Skeletal muscle tissue (tissue), 4 donors: ENCODE data around the gene IRS1. TPM values are rescaled to one million over a fixed set of nuclear protein-coding genes. Genes with fewer than 3 reads are reported as not detected.

ENCODE experiments used
- H3K27ac ChIP-seq: one replicate; pipeline ENCODE4 v1.7.0; 2013; ENCODE audit warnings: mild to moderate bottlenecking, low read depth, low read length, inconsistent platforms
- H3K27me3 ChIP-seq, 3 donors: one replicate each; pipeline ENCODE4 v1.7.0; 2013; ENCODE audit warnings: low read length in 3 of 3; ENCODE audit not compliant: control insufficient read depth in 3 of 3, insufficient read depth in 3 of 3
- H3K36me3 ChIP-seq, 3 donors: one replicate each; pipeline ENCODE4 v1.7.0; 2013; ENCODE audit warnings: low read length in 3 of 3; ENCODE audit not compliant: control insufficient read depth in 3 of 3, insufficient read depth in 3 of 3
- H3K4me1 ChIP-seq, 3 donors: one replicate each; pipeline ENCODE4 v1.7.0; 2013; ENCODE audit warnings: low read length in 3 of 3, mild to moderate bottlenecking in 3 of 3; ENCODE audit not compliant: control insufficient read depth in 3 of 3, insufficient read depth in 3 of 3
- H3K4me3 ChIP-seq, 3 donors: one replicate each; pipeline ENCODE4 v1.7.0; 2013; ENCODE audit warnings: low read length in 3 of 3
- H3K9ac ChIP-seq, 3 donors: one replicate each; pipeline ENCODE4 v1.7.0; 2013; ENCODE audit warnings: low read length in 3 of 3, mild to moderate bottlenecking in 3 of 3, moderate library complexity in 2 of 3, low read depth in 1 of 3
- H3K9me3 ChIP-seq, 3 donors: one replicate each; pipeline ENCODE4 v1.7.0; 2013; ENCODE audit warnings: low read length in 3 of 3; ENCODE audit not compliant: control insufficient read depth in 3 of 3
- total RNA-seq: library from RNA; depleted of rRNA; stranded (reverse); fragments of >200 nt; gene quantifications from one replicate; pipeline ENCODE4 v1.2.3, GENCODE V29; 2014
- donor health status: Osteomylitis.

IRS1 gene
- total RNA-seq, 1 donor from 2014 or later, result 13.0 TPM

DNA sequence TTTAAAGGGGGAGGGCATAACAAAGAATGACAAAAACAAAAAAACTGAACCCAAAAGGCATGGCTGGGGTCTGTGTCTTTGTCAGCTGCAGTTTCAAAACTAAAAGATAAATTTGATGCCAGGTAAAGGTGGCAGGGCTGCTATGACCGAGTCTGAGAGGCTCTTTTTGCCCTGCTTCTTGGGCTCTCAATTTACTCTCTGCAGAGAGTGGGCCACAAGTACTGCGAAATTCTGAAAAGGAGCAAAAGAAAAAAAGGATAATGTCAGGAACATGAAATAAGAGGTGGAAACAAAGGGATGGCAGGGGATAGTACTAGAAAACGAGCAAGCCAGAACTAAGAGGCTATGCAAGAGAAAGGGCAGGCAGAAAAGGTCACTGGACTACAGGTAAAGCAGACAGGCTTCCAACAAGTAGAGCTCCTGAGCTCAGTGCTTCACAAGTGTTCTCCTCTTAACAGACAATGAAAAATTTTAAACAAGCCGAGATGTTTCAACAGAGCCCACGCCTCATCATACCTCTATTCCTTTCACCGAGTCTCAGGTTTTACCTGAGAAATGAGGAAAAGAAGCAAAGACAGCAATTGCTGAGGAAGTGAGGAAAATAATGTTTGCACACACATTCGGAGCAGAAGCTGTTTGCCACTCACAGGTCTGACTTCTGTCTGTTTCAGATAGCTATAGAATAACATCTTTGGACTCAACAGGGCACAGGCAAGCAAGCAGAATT, 7.3 kb downstream of the IRS1 start:
- H3K27ac ChIP-seq, result peak overlapping the region; percentile 89
- peak overlapping the region; percentile 86 to 92 (median 92) for H3K9ac ChIP-seq
- H3K36me3 ChIP-seq, result peaks cover 7 to 16% (median 12%) of the 10 kb centered on the region in 3 donors
- no peaks in the 10 kb centered on the region for H3K9me3 ChIP-seq
- no peaks in the 10 kb centered on the region for H3K27me3 ChIP-seq
- peaks cover 46 to 63% (median 56%) of the 10 kb centered on the region in 3 donors for H3K4me1 ChIP-seq
- H3K4me3 ChIP-seq, result peak overlapping the region; percentile 57 to 74 (median 73)

DNA sequence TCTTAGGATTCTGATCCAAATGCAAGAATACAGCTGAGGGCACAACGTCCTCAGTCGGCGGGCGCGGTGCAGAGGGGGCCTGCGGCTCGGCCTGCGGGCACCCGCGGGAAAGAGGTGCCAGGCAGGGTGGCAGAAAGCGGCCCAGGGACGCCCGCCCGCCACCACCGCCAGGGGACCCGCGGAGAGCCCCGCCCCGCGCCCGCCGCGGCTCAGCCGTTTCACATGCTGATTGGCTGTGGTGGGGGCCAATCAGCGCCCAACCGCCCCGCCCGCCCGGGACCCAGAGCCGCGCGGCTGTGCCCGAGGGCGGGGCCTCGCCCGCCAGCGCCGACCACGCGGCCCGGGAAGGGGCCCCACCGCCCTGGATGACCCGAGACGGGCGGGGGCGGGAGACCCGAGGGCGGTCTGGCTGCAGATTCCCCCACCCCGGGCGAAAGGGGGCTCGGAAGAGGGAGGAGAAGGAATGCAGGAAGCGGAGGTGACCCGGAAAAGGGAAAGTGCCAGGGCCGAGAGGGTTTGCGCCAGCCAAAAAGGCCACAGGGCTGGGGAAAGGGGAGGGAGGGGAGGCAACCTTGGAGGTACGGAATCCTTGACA, 8.0 kb downstream of the IRS1 start:
- Histone ChIP-seq H3K9ac (peak overlapping the region; percentile 86 to 92 (median 92)), H3K4me3 (peak overlapping the region; percentile 73 to 79 (median 79)), H3K9me3 (no peaks in the 10 kb centered on the region), H3K4me1 (peaks cover 39 to 55% (median 49%) of the 10 kb centered on the region in 3 donors), H3K27ac (peak overlapping the region; percentile 89), H3K27me3 (no peaks in the 10 kb centered on the region), H3K36me3 (peaks cover 3 to 9% (median 8%) of the 10 kb centered on the region in 3 donors)

DNA sequence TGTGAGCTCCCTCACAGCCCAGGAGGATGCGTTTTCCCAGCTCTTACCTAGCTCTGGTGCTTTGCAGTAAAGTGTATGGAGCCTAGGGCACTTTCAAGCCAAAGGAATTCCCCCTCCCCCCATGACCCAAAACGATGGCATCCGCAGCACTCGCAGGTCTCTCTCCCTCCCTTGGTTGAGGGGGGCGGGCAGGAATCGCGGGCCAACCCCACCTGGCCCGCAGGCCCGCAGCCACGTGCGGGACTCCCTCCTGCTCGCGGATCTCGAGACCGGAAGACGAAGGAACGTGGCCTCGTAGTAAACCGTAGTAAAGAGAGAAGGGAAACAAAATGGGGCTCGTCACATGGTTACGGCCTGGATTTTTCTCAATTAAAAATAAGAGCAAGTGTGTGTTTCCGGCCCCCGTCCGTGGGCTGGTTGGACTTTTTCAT, 8.5 kb downstream of the IRS1 start:
- Histone ChIP-seq H3K4me1 (peaks cover 34 to 53% (median 44%) of the 10 kb centered on the region in 3 donors), H3K9ac (peak overlapping the region; percentile 74 to 83 (median 79)), H3K9me3 (no peaks in the 10 kb centered on the region), H3K4me3 (peak overlapping the region; percentile 73 to 79 (median 79)), H3K36me3 (peaks cover 0 to 4% (median 3%) of the 10 kb centered on the region in 3 donors), H3K27ac (peak overlapping the region; percentile 89), H3K27me3 (no peaks in the 10 kb centered on the region)

DNA sequence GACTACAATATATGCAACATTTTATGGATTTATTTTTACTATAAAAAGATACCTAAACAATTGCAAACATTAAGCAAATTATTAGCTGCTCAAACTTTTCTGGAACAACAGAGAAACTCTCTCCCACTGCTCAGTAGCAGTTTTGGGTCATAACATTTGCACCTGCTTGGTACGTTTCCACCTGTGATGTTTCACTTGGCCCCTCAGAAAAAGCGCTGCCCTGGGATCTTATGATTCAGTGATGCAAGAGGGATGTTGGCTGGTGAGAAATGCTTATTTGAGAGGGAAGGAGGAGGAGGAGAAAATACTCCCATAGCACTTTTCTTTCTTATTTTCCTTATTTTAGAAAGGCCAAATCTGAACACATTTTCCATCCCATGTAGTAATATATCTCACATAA, 9.2 kb downstream of the IRS1 start:
- peak overlapping the region; percentile 73 to 79 (median 79) for H3K4me3 ChIP-seq
- no peaks in the 10 kb centered on the region for H3K27me3 ChIP-seq
- no peaks in the 10 kb centered on the region for H3K9me3 ChIP-seq
- peak overlapping the region; percentile 89 for H3K27ac ChIP-seq
- peaks cover 0 to 3% (median under 1%) of the 10 kb centered on the region in 3 donors for H3K36me3 ChIP-seq
- H3K4me1 ChIP-seq, result peaks cover 27 to 47% (median 37%) of the 10 kb centered on the region in 3 donors
- H3K9ac ChIP-seq, result peak overlapping the region; percentile 74 to 83 (median 79)

DNA sequence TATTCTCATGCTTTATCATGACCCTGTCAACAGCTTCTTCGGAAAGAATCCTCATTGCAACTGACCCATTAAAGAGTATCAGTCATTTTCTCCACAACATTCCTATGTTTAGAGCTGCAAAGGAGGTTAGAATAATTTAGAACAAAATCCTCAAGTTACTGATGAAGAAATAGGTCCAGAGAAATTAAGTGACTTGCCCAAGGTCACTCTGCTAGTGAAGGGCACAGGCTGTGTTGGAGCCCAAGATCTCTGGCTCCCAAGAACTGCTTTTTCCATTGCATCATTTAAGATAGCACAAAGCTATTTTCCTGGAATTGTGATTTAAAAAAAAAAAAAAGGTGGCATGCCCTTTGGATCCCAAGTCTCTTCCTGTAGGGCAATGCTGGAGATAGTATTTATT, 9.6 kb downstream of the IRS1 start:
- H3K4me1 ChIP-seq, result peaks cover 24 to 43% (median 34%) of the 10 kb centered on the region in 3 donors
- H3K36me3 ChIP-seq, result no peaks in the 10 kb centered on the region
- H3K4me3 ChIP-seq, result no peak overlapping the region
- H3K9ac ChIP-seq, result peak overlapping the region in 1 of 3 donors; percentile 37
- H3K27me3 ChIP-seq, result no peaks in the 10 kb centered on the region
- peak overlapping the region; percentile 49 for H3K27ac ChIP-seq
- H3K9me3 ChIP-seq, result no peaks in the 10 kb centered on the region

DNA sequence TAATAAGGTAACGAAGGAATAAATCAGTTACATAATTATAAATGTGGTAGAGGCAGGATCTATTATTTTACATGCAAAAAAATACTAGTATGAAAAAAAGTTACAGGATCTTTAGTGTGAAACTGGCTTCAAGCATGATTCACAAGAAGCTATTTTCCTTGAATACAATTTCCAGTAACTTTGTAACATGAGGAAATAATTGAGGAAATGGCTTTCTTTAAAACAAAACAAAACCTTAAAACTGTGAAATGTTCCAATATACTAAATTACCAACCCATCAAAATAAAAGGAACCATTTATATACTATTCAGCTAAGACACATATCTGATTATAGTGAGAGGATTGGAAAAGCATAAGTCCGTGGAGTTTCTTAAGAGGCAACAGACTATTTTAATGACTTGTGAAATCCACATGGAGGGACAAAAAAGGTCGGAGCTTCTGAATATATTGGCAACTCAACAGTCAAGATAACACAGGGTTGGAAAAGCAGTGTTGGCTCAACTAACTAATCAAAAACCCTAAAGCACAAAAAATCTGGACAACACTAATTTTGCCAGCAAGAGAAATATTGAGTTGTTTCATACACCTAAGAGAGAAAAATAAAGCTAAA, 10.6 kb downstream of the IRS1 start:
- Histone ChIP-seq H3K9me3 (no peaks in the 10 kb centered on the region), H3K9ac (no peak overlapping the region), H3K27me3 (no peaks in the 10 kb centered on the region), H3K27ac (peak overlapping the region; percentile 49), H3K36me3 (no peaks in the 10 kb centered on the region), H3K4me1 (peaks cover 24 to 42% (median 34%) of the 10 kb centered on the region in 3 donors), H3K4me3 (no peak overlapping the region)

DNA sequence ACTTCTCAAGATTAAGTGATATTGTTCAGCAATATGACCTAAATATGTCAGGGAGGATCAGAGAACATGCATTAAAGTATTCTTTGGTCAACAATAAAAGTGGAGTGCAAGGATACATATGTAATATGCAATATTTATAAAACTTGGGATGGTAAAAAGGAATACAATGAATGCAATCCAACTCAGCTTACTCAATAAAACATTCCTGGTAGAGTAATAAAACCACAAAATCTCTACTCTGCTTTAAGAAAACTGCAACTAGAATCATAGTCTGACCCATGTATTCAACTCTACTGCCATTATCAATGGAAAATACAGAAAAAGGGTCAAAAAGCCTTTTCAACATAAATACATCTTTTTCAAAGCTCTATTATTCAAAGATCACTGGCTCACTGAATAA, 11.6 kb downstream of the IRS1 start:
- Histone ChIP-seq H3K4me3 (no peak overlapping the region), H3K9ac (no peak overlapping the region), H3K9me3 (peaks cover 0 to 2% (median 0%) of the 10 kb centered on the region in 3 donors), H3K4me1 (peaks cover 24 to 38% (median 31%) of the 10 kb centered on the region in 3 donors), H3K27me3 (no peaks in the 10 kb centered on the region), H3K27ac (no peak overlapping the region), H3K36me3 (no peaks in the 10 kb centered on the region)

DNA sequence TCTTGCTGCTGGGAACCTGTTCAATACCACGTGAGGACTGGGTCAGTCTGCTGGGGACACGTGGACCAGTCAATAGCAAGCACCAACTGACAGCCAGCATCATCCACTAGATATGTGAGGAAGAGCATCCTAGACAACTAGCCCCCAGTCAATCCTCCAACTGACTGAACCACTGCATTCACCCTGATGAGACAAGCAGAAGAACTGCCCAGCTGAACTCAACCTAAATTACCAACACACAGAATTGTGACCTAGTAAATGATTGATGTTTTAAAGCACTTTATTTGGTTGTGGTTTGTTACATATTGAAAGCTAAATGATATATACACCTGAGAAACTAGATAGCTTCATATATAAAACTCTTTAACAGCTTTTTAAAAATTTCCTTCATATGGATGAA, 15.7 kb downstream of the IRS1 start:
- H3K27ac ChIP-seq, result no peak overlapping the region
- no peaks in the 10 kb centered on the region for H3K27me3 ChIP-seq
- peaks cover 9 to 11% (median 10%) of the 10 kb centered on the region in 3 donors for H3K4me1 ChIP-seq
- H3K9ac ChIP-seq, result no peak overlapping the region
- no peaks in the 10 kb centered on the region for H3K36me3 ChIP-seq
- H3K9me3 ChIP-seq, result peaks cover 0 to 2% (median 0%) of the 10 kb centered on the region in 3 donors
- H3K4me3 ChIP-seq, result no peak overlapping the region

DNA sequence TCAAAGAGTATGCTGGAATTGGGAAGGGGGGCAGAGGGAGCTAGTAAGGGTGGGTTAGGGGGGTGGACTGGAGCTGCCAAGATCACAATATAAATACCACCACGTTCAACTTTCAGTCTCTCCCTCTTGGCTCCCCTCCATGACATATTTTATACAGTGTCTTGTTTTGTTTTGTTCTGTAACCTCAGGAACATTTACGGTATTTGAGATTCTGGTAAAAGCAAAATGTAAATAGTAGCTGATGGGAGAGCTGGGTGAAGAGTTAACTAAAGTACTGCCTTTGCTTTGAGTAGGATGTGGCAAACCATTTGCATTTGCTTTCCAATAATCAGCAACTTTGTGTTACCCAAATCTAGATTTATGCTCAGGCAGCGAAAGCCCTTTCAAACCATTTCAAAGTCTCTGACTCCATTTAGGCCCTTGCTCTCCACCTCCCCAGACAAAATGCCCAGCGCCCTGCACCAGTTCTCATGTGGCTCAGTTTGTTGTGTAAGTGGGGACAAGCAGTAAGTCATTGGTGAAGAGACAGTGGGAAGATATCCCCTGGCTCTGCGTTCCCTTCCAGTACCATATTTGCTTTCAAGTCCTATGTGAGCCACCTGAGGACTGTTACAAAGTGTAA, 17.4 kb downstream of the IRS1 start:
- H3K9me3 ChIP-seq, result peaks cover 0 to 2% (median 0%) of the 10 kb centered on the region in 3 donors
- no peak overlapping the region for H3K9ac ChIP-seq
- no peaks in the 10 kb centered on the region for H3K36me3 ChIP-seq
- no peaks in the 10 kb centered on the region for H3K27me3 ChIP-seq
- H3K4me1 ChIP-seq, result peaks cover 3 to 11% (median 7%) of the 10 kb centered on the region in 3 donors
- no peak overlapping the region for H3K4me3 ChIP-seq
- H3K27ac ChIP-seq, result no peak overlapping the region
